ENCODE results near the gene LMLN.

Gene LMLN

GRCh38 chr3:197970588-197970987 is 10.6 kb downstream of the LMLN start:
- CTCF ChIA-PET, result interaction anchor here (0.5 kb wide), 1 partner anchor 65 kb away, joined by 5 read pairs; no protein-coding TSS in a partner anchor
- H3K27ac ChIP-seq, result no peak overlapping the region
- POLR2A ChIA-PET (ENCODE audit: low non-redundant PET), result no interaction called here

GRCh38 chr3:197974016-197974415 is 14.0 kb downstream of the LMLN start:
- DNase-seq (ENCODE audit: low spot score), result no peak
- no peak for TF ChIP-seq CTCF (conservative IDR thresholded peaks at IDR 0.05; ENCODE audit: low read depth)
- ChIA-PET CTCF (interaction anchor here (0.6 kb wide), 1 partner anchor 11 kb away, joined by 4 read pairs; no protein-coding TSS in a partner anchor), POLR2A (ENCODE audit: low non-redundant PET) (no interaction called here)
- no peak overlapping the region for H3K27ac ChIP-seq

More at GRCh38 chr3:197970588-197970987, 10.6 kb downstream of the LMLN start:
- TF ChIP-seq CTCF (conservative IDR thresholded peaks at IDR 0.05; ENCODE audit: low read depth), result no peak
- no peak for DNase-seq (ENCODE audit: low spot score)

DNA sequence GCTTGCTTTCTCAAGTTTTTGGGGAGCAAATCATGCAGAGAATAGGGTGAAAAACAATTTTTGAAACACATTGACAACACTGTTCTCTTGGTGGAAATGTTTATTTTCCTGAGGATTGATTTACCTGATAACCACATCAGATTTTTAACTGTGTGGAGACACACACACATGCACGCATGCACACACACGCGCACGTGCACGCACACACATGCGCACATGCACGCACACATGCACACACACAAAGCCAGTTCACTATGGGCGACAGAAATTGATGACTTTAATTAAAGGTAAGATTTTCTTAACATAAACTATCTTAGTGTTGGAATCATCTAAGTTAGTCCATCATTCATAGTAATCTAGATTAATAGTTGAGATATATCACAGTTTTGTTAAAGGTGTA is 15.3 kb downstream of the LMLN start:
- no peak for DNase-seq (ENCODE audit: low spot score)
- no peak for TF ChIP-seq CTCF (conservative IDR thresholded peaks at IDR 0.05; ENCODE audit: low read depth)
- CTCF ChIA-PET, result no interaction called here
- POLR2A ChIA-PET (ENCODE audit: low non-redundant PET), result no interaction called here
- no peak overlapping the region for H3K27ac ChIP-seq

DNA sequence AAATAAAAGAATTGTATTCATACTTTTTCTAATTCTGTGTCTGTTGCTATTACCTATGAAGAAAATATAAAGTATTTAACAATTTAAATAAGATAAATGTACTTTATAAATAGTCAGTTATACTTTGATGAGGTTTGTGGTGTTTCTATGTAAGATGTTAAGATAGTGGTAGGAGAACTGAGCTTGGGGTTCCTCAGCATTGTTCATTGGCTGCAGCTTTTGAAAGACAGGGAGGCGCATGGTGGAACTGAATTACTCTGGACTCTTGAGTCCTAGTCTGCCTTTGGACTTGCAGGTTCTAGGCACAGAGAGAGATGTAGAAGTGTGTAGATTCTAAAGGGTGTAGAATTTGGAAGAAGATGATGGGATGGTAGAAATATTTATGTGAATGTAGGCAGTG is 23.1 kb downstream of the LMLN start:
- H3K27ac ChIP-seq, result no peak overlapping the region
- no peak for DNase-seq (ENCODE audit: low spot score)
- no peak for TF ChIP-seq CTCF (conservative IDR thresholded peaks at IDR 0.05; ENCODE audit: low read depth)
- CTCF ChIA-PET, result no interaction called here
- POLR2A ChIA-PET (ENCODE audit: low non-redundant PET), result no interaction called here

DNA sequence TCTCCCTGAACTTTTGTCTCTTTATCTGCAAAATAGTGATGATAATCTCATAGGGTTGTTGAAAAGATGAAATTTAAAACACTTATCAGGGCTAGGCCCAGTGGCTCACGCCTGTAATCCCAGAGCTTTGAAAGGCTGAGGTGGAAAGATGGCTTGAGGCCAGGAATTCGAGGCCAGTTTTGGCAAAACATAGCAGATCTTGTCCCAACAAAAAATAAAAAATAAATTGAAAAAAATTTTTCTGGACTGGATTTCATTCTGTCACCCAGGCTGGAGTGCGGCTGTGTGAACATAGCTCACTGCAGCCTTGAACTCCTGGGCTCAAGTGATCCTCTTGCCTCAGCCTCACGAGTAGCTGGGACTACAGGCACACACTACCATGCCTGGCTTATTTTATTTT is 29.6 kb downstream of the LMLN start:
- DNase-seq (ENCODE audit: low spot score), result no peak
- CTCF ChIA-PET, result interaction anchor here (0.6 to 0.7 kb wide), 2 partner anchors 20 to 119 kb away, joined by 3 to 5 read pairs; no protein-coding TSS in a partner anchor
- POLR2A ChIA-PET (ENCODE audit: low non-redundant PET), result no interaction called here
- no peak for TF ChIP-seq CTCF (conservative IDR thresholded peaks at IDR 0.05; ENCODE audit: low read depth)
- no peak overlapping the region for H3K27ac ChIP-seq

DNA sequence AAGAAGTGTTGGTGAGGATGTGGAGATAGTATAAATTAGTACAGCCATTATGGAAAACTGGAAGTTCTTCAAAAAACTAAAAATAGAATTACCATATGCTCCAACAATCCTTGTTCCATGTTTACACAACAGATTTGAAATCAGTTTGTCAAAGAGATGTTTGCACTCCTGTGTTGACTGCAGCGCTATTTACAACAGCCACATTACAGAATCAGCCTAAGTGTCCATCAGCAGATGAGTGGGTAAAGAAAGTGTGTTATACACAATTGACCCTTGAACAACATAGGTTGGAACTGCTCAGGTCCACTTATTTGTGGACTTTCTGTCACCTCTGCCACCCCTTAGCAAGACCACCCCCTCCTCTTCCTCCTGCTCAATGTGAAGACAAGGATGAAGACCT is 34.7 kb downstream of the LMLN start:
- no peak for TF ChIP-seq CTCF (conservative IDR thresholded peaks at IDR 0.05; ENCODE audit: low read depth)
- ChIA-PET CTCF (interaction anchor here (0.7 kb wide), 1 partner anchor 54 kb away, joined by 3 read pairs; no protein-coding TSS in a partner anchor), POLR2A (ENCODE audit: low non-redundant PET) (no interaction called here)
- H3K27ac ChIP-seq, result no peak overlapping the region
- no peak for DNase-seq (ENCODE audit: low spot score)

All from RWPE1 (cell line).